Measurements from ENCODE around the gene C2CD4C.

DNA sequence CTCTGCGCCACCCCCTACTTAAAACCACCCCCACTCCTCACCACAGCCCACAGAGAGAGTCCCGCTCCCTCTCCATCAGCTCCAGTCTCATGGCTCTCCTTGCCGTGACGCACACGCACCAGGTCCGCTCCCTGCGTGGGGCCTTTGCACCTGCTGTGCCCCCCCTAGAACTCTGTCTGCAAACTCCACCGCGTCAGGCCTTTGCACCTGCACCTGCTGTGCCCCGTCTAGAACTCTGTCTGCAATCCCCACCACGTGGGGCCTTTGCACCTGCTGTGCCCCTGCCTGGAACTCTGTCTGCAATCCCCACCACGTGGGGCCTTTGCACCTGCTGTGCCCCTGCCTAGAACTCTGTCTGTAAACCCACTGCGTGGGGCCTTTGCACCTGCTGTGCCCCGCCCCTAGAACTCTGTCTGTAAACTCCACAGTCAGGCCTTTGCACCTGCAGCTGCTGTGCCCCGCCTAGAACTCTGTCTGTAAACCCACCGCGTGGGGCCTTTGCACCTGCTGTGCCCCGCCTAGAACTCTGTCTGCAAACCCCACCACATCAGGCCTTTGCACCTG, 47.7 kb upstream of the C2CD4C start:
- no peak for TF ChIP-seq ZNF274 (IDR thresholded peaks at IDR 0.05; ENCODE audit: low read depth, low read length)
- TF ChIP-seq SUZ12 (IDR thresholded peaks at IDR 0.05; ENCODE audit: extremely low read depth, insufficient read depth, insufficient read length): no peak
- TF ChIP-seq YY1 (IDR thresholded peaks at IDR 0.05; ENCODE audit: insufficient read depth, insufficient read length): no peak
